Measurements from ENCODE around the gene ZCCHC17.
"Not testable (repeated sequence)": the region's sequence is repeated elsewhere in the genome, so short reads cannot be mapped to it uniquely, and the experiment has no call there.

Gene ZCCHC17, protein sequence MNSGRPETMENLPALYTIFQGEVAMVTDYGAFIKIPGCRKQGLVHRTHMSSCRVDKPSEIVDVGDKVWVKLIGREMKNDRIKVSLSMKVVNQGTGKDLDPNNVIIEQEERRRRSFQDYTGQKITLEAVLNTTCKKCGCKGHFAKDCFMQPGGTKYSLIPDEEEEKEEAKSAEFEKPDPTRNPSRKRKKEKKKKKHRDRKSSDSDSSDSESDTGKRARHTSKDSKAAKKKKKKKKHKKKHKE

DNA sequence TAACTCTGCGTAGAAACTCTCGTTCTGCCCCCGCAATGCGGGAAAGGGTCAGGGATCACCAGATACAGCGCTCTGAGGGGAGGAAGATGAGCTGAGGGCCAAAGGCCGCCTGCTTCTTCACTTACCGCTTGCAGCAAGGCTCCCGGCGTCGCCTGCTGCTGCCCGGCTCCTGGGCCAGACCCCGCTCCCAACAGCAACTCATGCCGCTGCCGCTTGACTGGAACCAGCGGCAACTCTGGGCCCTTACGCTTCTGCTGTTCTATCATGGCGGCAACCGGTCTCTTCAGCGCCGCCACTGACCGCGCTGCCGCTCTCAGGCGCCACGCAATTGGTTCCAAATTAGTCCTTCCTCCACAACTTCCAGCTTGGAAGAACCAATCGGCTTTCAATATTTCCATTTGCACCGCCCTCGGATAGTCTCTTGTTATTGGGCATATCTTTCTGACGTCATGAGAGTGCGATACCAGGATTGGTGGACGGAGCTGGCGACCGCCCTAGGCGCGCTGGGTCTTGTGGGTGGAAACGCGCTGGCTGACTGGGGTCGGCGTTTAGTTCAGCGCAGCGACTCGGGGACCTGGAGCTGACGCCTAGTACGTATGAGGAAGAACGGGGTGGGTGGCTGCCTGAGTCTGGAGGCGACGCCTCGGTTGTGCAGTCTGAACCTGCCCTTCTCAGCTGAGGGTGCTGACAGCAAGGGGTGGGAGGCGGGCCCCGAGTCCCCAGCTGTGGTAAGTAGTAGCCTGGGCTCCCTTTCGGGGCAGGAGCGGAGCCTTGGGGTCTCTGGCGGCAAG is at the start of gene ZCCHC17, which contains the start of gene SNRNP40:
ZCCHC17 (plus strand) TSS at position 547 of the 791 bp plus-strand sequence. CDS start 13,067 bp downstream, outside the sequence.
SNRNP40 (minus strand) TSS at position 303 of the 791 bp plus-strand sequence; CDS start at position 266, 37 bp downstream.
- peak; percentile 99 for DNase-seq

DNA sequence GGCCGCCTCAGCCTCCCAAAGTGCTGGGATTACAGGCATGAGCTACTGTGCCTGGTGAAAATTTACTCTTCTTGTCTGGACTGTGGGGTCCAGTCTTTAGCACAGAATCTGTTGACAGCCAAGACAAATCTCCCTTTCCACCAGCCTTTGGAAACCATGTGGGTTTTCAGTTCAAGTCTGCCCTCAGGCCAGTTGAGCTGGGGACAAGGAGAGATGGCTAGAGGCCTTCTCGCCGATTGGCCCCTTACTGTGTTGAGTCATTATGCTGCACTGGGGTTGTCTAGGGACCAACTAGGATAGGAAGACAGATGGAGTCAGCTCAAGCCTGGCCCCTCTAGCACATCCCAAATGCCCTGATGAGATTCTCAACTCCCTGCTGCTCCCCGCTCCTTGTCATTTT is 48.6 kb upstream of the ZCCHC17 start:
- DNase-seq: no peak

DNA sequence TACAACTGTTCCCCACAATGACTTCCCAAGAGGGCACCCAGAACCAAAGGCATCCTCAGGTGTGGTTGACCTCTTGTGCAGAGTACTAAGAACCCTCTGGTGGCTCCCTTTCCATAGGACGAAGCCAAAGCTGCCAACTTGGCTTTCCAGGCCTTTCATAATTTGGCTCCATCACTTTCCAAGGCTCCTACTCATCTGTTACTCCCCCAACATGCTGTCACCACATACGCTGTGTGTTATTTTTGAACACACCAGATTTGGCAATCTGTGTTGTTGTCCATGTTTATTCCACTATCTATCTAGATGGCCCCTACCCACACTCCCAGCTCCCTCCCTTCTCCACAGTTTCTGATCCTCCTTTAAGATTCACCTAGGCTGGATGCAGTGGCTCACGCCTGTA is 47.0 kb upstream of the ZCCHC17 start:
- DNase-seq: no peak

DNA sequence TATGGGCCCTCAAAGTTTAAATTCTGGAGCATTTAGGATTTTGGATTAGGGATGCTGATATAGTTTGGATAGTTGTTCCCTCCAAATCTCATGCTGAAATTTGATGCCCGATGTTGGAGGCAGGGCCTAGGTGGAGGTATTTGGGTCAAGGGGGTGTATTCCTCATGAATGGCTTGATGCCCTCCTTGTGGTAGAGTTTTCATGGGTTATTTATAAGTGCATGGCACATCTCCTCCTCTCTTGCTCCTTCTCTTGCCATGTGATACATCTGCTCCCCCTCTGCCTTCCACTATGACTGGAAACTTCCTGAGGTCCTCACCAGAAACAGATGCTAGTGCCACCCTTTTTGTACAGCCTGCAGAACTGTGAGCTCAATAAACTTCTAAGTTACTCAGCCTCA is 39.6 kb upstream of the ZCCHC17 start:
- DNase-seq: no peak

DNA sequence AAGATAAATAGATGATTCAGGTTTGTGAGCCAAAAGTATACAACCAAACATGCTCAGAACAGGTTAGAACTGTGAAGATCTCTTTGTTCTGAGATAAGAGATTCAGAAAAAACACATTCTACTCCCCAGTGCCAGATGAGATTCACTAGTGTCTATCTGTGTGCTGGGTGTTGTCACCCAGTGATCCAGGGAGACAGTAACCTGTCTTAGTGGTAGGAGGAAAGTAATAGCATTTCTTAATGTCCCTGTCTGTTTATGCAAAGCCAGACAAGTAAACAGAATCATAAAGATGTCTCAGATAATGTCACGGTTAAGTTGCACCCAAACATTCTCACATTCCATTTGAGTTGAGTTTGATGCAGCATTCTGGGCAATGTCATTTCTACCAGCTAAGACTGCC is 38.3 kb upstream of the ZCCHC17 start:
- no peak for DNase-seq

GRCh38 chr1:31259746-31260145 is 37.1 kb upstream of the ZCCHC17 start:
- no peak for DNase-seq

DNA sequence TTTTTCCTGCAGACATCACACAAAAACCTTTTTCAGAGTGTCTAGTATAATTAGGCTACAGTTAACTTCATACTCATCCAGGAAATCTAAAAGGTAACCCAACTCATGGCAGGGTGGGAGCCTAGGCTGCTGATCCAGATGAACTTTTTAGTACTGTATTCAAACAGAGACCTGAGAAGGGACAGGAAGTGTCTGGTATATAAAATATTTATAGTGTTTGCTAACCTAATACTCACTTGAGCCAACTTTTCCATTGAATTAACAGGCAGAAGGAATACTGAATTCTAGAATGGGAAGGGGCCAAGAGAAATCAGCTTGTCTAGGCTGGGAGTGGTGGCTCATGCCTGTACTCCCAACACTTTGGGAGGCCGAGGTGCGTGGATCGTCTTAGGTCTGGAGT is 34.9 kb upstream of the ZCCHC17 start:
- DNase-seq: no peak

DNA sequence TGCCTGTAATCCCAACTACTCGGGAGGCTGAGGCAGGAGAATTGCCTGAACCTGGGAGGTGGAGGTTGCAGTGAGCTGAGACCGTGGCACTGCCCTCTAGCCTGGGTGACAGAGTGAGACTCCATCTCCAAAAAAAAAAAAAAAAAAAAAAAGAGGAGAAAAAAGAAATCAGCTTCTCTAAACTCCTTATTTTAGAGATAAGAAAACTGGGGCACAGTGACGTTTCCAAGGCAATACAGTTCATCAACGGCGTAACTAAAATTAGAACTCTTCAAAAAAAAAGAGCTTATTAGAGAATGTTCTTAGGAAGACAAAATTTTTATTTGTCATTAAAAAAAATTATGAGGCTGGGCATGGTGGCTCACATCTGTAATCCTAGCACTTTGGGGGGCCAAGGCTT is 34.4 kb upstream of the ZCCHC17 start:
- not testable (repeated sequence) for DNase-seq

- no peak for DNase-seq
These were observed 33.4 kb upstream of the ZCCHC17 start for GRCh38 chr1:31263408-31263807.

GRCh38 chr1:31264790-31265386 is 31.9 kb upstream of the ZCCHC17 start:
- no peak for DNase-seq

GRCh38 chr1:31266547-31266946 is 30.3 kb upstream of the ZCCHC17 start:
- no peak for DNase-seq

DNA sequence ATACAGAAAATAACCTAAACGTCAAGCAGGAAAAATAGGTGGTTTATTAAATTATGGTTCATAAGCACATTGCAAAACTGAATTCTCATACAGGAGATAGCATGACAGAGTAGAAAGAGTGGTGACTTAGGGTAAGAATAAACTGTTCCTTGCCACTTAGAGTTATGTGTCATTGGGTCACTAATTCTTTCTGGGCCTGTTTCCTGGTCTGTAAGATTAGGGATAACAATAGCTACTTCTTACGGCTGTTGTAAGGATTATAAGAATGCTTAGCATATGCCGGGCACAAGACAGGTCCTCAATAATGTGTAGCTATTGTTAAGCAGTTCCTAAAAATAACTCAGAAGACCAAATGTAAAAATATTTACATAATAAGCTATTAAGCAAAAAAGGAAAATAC is 24.5 kb upstream of the ZCCHC17 start:
- no peak for DNase-seq

- DNase-seq: no peak
These were observed 23.2 kb upstream of the ZCCHC17 start for GRCh38 chr1:31273619-31274018.

- not testable (repeated sequence) for DNase-seq
These were observed 14.4 kb upstream of the ZCCHC17 start for GRCh38 chr1:31282426-31282825.

GRCh38 chr1:31287791-31288190 is 9.0 kb upstream of the ZCCHC17 start:
- DNase-seq: not testable (repeated sequence)

- DNase-seq: no peak
These were observed 7.8 kb upstream of the ZCCHC17 start for GRCh38 chr1:31289021-31289420.

DNA sequence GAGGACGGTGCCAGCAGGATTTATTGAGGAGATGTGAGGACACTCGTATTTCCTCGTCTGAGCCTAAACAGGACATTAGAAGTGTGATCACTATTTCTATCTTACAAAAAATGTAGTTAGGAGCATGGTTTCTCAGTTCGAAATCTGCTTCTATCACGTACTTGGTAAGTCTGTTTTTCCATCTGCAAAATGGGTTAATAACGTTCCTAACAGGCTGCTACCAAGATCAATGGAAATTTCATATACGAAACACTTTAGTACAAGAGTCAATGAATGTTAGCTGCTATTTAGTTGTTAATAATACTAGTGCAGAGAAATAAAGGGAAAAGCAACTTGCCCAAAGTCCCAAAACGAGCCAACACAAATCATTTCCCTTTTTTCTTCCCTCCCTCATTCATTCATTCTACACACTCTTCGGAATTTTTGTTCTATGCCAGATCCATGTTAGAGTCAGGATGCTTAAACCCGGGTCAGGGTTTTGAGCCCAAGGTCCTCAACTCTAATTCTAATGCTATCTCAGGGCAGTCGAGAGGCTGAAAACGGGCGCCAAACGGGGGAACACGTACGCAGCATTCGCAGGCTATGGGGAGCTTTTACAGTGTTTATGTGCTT is 852 bp upstream of the ZCCHC17 start:
- no peak for DNase-seq

DNA sequence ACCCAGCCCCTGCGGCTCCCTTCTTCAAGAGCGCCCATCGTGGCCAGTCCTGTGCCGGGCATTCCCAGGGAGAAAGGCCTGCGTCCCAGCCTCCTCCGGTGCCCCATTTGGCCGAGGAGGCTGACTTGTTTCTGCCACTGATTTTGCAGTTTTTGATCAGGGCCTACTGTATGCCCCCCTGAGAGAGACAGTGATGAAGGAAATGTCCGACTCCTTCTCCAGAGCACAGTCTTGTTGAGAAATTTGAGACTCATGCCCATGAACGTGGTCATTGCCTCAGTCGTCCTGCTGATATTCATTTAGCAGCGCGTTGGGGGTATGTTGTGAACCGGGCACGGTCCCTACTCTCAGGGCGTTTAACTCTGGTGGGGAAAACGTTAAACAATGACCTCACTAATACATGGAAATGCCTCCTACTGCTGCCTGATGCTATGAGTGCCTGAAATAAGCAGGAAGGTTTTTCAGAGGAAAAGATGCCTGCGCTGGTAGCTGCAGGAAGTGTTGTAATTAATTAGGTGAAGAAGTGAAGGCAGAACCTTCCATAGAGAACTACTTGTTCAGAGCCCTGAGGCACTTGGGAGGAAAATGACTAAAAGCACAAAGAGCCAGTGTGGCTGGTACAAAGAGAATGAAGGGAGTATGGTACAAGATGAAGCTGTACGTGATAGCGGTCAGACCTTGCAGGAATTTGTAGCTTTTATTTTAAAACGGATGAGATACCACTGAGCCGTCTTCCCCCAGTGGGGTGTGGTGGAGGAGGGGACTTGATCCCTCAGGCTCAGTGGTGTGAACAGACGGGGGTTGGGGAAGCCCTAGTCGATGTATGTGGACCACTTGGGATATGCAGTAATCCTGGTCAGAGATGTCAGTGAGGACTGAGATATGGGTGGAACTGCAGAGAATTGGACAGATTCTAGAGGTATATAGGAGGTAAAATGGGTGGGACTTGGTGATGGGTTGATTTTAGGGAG is 730 bp downstream of the ZCCHC17 start:
- peak; percentile 4 for DNase-seq

DNA sequence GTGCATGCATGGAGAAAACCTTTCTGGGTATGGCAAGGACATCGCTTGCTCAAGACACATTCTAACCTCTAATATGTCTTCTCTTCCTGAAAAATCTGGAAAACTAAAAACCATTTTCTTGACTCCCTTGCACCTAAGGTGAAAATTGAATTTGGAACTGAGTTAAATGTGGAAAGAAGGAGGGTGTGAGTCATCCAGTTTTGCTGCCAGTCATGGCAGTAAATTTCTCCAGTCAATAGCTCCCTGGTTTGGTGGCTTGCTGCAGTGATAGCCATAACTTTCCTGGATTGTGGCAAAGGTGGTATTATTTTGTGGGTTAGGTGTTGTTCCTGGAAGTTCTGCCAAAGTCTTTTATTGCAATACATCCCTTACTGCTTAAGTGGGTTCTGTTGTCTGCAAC is 2.5 kb downstream of the ZCCHC17 start:
- DNase-seq: peak; percentile 10

GRCh38 chr1:31300193-31300592 is 3.4 kb downstream of the ZCCHC17 start:
- no peak for DNase-seq

DNA sequence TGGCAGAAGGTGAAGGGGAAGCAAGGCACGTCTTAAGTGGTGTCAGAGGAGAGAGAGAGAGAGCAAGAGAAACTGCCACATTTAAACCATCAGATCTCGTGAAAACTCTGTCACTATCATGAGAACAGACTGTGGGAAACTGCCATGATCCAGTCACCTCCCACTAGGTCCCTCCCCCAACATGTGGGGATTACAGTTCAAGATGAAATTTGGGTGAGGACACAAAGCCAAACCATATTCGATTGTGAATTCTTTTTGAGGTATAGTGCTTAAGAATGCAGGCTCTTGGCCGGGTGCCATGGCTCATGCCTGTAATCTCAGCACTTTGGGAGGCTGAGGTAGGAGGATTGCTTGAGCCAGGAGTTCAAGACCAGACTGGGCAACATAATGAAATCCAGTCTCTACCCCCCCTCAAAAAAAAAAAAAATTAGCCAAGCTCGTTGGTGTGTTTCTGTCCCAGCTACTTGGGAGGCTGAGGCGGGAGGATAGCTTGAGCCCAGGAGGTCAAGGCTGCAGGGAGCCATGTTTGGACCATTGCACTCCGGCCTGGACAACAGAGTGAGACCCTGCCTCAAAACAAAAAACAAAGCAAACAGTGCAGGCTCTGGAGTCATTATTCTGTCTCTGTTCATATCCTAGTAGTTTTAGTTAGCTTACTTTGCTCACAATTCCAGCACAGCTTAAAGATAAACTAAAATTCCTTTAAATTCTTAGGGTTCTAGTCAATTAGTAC is 6.0 kb downstream of the ZCCHC17 start:
- DNase-seq: no peak

DNA sequence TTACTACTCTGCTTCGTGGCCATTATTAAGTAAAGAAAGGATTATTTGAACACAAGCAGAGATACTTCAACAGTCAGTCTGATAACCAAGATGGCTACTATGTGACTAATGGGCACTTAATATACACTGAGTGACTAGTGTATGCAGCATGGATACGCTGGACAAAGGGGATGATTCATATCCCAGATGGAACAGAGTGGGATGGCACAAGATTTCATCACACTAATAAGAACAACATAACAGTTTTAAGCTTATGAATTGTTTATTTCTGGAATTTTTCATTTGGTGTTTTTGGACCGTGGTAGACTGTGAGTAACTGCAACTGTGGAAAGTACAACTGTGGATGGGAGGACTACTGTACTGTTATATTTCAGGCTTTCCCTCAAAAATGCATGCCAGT is 9.4 kb downstream of the ZCCHC17 start:
- DNase-seq: no peak
